ENCODE data around the gene RARRES2.
"Not testable (repeated sequence)": the region's sequence is repeated elsewhere in the genome, so short reads cannot be mapped to it uniquely, and the experiment has no call there.

Gene RARRES2

GRCh38 chr7:150335774-150336112 lies 5.7 kb downstream of the RARRES2 start:
- DNase-seq, result no peak

GRCh38 chr7:150335108-150335773 lies 6.2 kb downstream of the RARRES2 start:
- no peak for DNase-seq

GRCh38 chr7:150334108-150334507 lies 7.3 kb downstream of the RARRES2 start:
- no peak for DNase-seq

GRCh38 chr7:150333659-150334058 lies 7.8 kb downstream of the RARRES2 start:
- no peak for DNase-seq

- no peak for DNase-seq
These were observed 8.4 kb downstream of the RARRES2 start for GRCh38 chr7:150332852-150333635.

- DNase-seq, result no peak
These were observed 11.1 kb downstream of the RARRES2 start for GRCh38 chr7:150330211-150330885.

- DNase-seq, result no peak
These were observed 11.9 kb downstream of the RARRES2 start for GRCh38 chr7:150329331-150330120.

GRCh38 chr7:150327308-150327707 lies 14.1 kb downstream of the RARRES2 start:
- DNase-seq, result no peak

GRCh38 chr7:150326657-150327268 lies 14.7 kb downstream of the RARRES2 start:
- DNase-seq, result no peak

- no peak for DNase-seq
These were observed 15.5 kb downstream of the RARRES2 start for GRCh38 chr7:150325901-150326300.

- no peak for DNase-seq
These were observed 16.3 kb downstream of the RARRES2 start for GRCh38 chr7:150325110-150325611.

- no peak for DNase-seq
These were observed 17.0 kb downstream of the RARRES2 start for GRCh38 chr7:150324373-150324961.

- peak in 1 of 2 experiments; percentile 48 for DNase-seq
These were observed 17.6 kb downstream of the RARRES2 start for GRCh38 chr7:150323682-150324372.

- DNase-seq, result peak; percentile 84 to 87
These were observed 18.4 kb downstream of the RARRES2 start, which contains the start of the genes ACTR3C and LRRC61 for GRCh38 chr7:150322833-150323681. Gene ACTR3C, minus strand, starts transcription at chr7:150323545. Its CDS starts 28,249 bp downstream, at chr7:150295296. Gene LRRC61, plus strand, starts transcription at chr7:150323355. Its CDS starts 13,507 bp downstream, at chr7:150336862.

GRCh38 chr7:150322114-150322832 lies 19.2 kb downstream of the RARRES2 start:
- DNase-seq, result peak in 1 of 2 experiments; percentile 2

GRCh38 chr7:150321788-150322113 lies 19.7 kb downstream of the RARRES2 start:
- no peak for DNase-seq

- no peak for DNase-seq
These were observed 23.5 kb downstream of the RARRES2 start for GRCh38 chr7:150317748-150318444.

- not testable (repeated sequence) for DNase-seq
These were observed 24.4 kb downstream of the RARRES2 start for GRCh38 chr7:150316987-150317386.
